ENCODE results near the gene CASP8. TPM values are rescaled to one million over a fixed set of nuclear protein-coding genes. Genes with fewer than 3 reads are reported as not detected.

CASP8 gene
- total and polyA plus RNA-seq, 2 donors (not counting 1 experiment from before 2014, with no cell fraction given) = 76.7 to 120 TPM

DNA sequence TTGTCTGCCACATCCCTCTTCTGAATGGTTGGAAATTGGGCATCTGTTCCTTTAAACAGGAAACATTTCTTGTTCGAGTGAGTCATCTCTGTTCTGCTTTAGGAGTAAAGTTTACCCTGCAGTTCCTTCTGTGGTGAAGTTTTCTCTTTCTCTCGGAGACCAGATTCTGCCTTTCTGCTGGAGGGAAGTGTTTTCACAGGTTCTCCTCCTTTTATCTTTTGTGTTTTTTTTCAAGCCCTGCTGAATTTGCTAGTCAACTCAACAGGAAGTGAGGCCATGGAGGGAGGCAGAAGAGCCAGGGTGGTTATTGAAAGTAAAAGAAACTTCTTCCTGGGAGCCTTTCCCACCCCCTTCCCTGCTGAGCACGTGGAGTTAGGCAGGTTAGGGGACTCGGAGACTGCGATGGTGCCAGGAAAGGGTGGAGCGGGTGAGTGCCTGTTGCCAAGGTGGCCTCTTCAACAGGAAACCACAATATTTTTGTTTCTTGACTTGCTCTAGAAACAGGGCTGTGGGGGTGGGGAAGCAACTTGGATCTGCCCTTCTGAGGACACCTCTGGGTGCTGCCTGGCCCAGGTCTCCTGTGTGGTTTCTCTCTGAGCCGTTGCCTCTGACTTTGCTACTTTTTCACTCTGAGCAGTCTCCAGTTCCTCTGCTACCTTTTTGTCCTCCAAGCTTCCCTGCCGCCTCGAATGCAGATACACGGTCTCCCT lies 2.2 kb upstream of the CASP8 start:
- H3K4me1 ChIP-seq (ENCODE audit: control insufficient read depth in 2 of 2, insufficient read depth in 2 of 2, low read length in 2 of 2) = peaks cover 58 to 84% of the 10 kb centered on the region in 2 donors
- peak overlapping the region; percentile 39 to 90 (median 58) for H3K4me3 ChIP-seq (ENCODE audit: control extremely low read depth in 1 of 5, extremely low read depth in 1 of 5, insufficient read depth in 1 of 5, low read depth in 2 of 5, low read length in 4 of 5)
- Mint-ChIP-seq H3K27ac (peak overlapping the region; percentile 99), H3K4me1 (peaks cover 73% of the 10 kb centered on the region), H3K4me3 (peak overlapping the region; percentile 87), H3K9me3 (ENCODE audit: insufficient read depth) (no peaks in the 10 kb centered on the region), H3K27me3 (no peaks in the 10 kb centered on the region)
- POLR2A ChIA-PET = interaction anchor here (0.6 to 1.6 kb wide), 2 partner anchors 21 to 241 kb away, joined by 3 to 5 read pairs; no protein-coding TSS in a partner anchor
- CTCF ChIA-PET = interaction anchor here (1.2 to 10.9 kb wide), 3 partner anchors 11 to 24 kb away, joined by 4 to 123 read pairs (median 65); no protein-coding TSS in a partner anchor
- H4K20me1 ChIP-seq (ENCODE audit: control insufficient read depth, insufficient read depth, low read length, poor library complexity, severe bottlenecking) = peaks cover 5% of the 10 kb centered on the region
- no peaks in the 10 kb centered on the region for H3K27me3 ChIP-seq (replicated peaks in 1 of 4; ENCODE audit: control extremely low read depth in 1 of 4, control insufficient read depth in 3 of 4, insufficient read depth in 4 of 4, low read length in 3 of 4)
- peaks cover 69% of the 10 kb centered on the region for H3K79me2 ChIP-seq (ENCODE audit: control insufficient read depth, insufficient read depth, low read length)
- H3K9ac ChIP-seq (ENCODE audit: low read length) = peak overlapping the region; percentile 81
- H3K4me2 ChIP-seq (replicated peaks; ENCODE audit: low read depth, low read length, poor library complexity, severe bottlenecking) = peak overlapping the region; percentile 87
- ATAC-seq (ENCODE audit: low read depth) = peak; percentile 67
- peak overlapping the region; percentile 97 to 98 for H3K27ac ChIP-seq (ENCODE audit: low read length in 2 of 2)
- no peaks in the 10 kb centered on the region for H3K36me3 ChIP-seq (replicated peaks in 1 of 2; ENCODE audit: control extremely low read depth in 1 of 2, control insufficient read depth in 1 of 2, extremely low read depth in 1 of 2, insufficient read depth in 2 of 2, low read length in 1 of 2)
- peak overlapping the region; percentile 55 for H2AFZ ChIP-seq (ENCODE audit: insufficient read depth, low read depth, low read length, poor library complexity, severe bottlenecking)
- TF ChIP-seq, protein P1, sequence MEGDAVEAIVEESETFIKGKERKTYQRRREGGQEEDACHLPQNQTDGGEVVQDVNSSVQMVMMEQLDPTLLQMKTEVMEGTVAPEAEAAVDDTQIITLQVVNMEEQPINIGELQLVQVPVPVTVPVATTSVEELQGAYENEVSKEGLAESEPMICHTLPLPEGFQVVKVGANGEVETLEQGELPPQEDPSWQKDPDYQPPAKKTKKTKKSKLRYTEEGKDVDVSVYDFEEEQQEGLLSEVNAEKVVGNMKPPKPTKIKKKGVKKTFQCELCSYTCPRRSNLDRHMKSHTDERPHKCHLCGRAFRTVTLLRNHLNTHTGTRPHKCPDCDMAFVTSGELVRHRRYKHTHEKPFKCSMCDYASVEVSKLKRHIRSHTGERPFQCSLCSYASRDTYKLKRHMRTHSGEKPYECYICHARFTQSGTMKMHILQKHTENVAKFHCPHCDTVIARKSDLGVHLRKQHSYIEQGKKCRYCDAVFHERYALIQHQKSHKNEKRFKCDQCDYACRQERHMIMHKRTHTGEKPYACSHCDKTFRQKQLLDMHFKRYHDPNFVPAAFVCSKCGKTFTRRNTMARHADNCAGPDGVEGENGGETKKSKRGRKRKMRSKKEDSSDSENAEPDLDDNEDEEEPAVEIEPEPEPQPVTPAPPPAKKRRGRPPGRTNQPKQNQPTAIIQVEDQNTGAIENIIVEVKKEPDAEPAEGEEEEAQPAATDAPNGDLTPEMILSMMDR (IDR thresholded peaks at IDR 0.05) = no peak
- no peak for TF ChIP-seq EZH2 (IDR thresholded peaks at IDR 0.05; ENCODE audit: borderline replicate concordance, insufficient read depth, low read depth, low read length, poor library complexity, severe bottlenecking)
- 0% methylated on average over 4 of the region's 10 CpGs for WGBS (ENCODE audit: insufficient coverage)
- intact Hi-C loops (cut with micrococcal nuclease) = loop anchor here (1.0 to 5.0 kb wide), 7 partner anchors 22 to 524 kb away; partner anchors contain the start of genes ALS2, CFLAR, HYCC2 and STRADB
- H3K9me3 ChIP-seq (ENCODE audit: control extremely low read depth in 1 of 3, control insufficient read depth in 2 of 3, insufficient read depth in 1 of 3, low read length in 2 of 3) = no peaks in the 10 kb centered on the region
- DNase-seq = peak; percentile 94

All from B cell (primary cell).